SKM-1 treated with dmso at 0.1 percent for 144 hours (cell line): ENCODE measurements around the gene RNF207.

Source experiments
- DNase-seq: peaks from one replicate; lab custom pipeline; 2025; ENCODE audit not compliant: unreplicated experiment; lab: John Stamatoyannopoulos, UW

RNF207 gene

DNA sequence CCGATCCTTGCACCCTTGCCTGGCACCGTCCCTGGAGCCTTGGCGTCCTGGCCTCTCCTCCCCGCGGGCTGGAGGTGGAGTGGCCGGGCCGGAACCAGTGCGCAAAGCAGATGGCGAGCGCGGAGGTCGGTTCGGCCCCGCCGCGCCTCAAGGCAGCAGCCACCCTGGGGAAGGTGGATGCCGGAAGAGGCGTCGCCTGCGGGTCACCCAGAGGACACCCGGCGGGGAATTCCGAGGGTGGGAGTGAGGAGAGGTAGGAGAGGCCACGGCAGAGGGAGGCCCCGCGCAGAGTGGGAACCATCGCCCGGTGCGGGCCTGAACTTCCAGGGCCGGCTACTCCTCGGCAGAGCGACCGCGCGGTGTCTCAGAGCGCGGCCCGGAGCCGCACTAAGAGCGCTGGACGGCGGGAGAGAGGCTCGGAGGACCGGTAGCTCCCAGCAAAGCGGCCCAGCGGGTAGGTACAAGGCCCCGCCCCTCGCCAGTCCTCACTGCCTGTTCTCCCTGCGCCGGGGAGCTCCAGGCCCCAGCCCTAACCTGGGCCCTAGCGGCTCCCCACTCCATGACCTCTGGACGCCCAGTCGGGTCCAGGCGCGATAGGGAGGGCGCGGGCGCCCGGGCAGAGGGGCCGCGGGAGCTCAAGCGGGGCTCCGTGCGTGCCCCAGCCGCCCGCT, at the start of gene RNF207:
RNF207 (plus strand) TSS at position 271 of the 671 bp plus-strand sequence. CDS start 417 bp downstream, outside the sequence.
- DNase-seq = no peak

GRCh38 chr1:6157132-6157527, 48.8 kb upstream of the RNF207 start:
- no peak for DNase-seq

- no peak for DNase-seq
These were observed 48.3 kb upstream of the RNF207 start for GRCh38 chr1:6157528-6158174.

GRCh38 chr1:6158181-6158580, 47.7 kb upstream of the RNF207 start:
- DNase-seq = no peak

GRCh38 chr1:6162341-6162740, 43.6 kb upstream of the RNF207 start:
- no peak for DNase-seq

GRCh38 chr1:6162773-6163172, 43.1 kb upstream of the RNF207 start:
- DNase-seq = no peak

GRCh38 chr1:6163191-6163972, 42.5 kb upstream of the RNF207 start:
- no peak for DNase-seq

- DNase-seq = no peak
These were observed 41.8 kb upstream of the RNF207 start for GRCh38 chr1:6163973-6164617.

DNA sequence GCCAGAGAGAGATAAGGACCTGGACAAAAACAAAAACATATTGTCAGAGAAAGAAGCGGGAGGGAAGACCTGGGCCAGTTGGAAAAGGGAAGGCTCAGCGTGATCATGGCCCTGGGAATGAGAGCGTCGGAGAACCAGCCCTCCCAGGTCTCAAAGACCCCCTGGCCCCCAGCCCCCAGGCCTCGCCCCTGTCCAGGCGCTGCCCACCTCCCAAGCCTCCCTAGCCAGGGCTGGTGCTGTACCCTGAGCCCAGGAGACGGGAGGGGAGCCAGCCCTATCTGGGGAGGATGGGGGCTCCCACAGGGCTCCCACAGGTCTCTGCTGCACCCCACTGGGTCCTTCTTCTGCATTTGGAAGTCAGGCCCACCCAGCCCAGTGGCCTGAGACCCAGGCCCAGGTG, 40.9 kb upstream of the RNF207 start:
- DNase-seq = no peak

DNA sequence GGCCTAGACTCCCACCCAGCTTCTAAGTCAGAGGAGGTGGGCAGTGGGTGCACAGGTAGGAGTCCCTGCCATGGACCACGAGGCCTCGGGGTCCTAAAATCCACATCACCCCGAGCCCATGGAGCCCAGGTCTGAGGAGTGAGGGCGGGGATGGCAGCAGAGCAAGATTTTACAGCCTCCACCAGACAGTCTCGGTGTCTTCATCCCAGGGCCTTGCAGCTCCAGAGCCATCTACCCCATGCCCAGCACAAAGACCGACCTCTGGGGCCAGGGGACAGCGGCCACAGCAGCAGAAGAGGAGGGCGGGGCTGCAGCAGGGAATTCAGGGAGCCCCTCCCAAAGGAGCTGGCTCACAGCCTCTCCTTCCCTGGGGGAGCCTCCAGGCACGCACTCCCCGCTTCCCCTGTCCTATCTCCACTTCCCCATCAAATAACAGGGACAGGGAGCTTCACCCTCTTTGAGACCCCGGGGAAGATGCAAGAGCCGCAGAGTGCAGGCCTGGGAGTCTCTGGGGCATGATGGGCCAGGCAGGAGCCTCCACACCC, 40.4 kb upstream of the RNF207 start:
- DNase-seq = no peak

DNA sequence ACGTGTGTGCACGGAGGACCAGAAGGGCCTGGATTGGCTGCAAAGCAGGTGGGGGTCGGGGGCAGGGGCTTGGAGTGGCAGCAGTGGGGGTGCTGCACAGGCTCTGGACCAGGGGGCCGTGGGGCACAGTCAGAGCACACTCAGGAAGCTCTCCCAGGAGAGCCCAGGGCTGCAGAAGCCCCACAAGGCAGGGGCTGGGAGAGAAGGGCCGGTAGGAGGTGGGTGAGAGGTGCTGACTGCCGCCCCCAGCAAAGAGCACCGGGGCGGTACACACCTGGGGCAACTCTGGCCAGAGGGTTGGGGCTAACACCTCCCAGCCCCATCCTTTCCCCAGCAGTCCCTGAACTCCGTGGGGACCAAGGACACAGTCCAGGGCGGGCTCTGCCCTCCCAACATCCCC, 39.7 kb upstream of the RNF207 start:
- no peak for DNase-seq

DNA sequence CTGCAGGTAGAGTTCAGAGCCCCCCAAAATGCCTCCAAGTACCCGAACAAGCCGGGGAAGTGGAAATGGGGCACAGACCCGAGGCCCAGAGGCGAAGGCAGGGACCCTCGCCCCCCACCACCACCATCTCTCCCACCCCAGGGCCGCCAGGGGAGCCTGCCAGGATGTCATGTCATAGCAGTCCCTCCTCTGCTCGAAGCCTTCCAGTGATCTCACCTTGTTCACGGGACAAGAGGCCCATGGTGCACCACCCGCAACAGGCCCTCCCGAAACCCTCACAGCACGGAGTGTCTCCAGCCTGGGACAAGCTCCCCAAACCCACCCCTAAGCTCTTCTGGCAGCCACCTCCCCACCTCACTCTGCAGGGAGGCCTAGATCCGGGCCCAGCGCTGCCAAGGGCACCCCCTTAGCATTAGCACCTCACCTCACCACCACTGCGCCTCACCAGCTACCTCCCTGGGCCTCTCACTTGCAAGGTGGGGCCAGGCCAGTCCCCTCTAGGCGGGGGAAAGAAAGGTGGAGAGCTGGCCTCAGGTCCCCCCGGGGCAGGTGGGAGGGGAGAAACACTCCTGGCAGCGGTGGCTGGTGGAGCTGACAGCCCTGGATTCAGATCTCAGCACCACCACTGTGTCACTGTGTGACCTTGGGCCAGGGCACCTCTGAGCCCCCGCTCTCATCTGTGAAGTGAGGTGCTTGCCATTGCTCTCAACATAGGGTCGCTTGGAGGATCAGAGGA, 39.1 kb upstream of the RNF207 start:
- no peak for DNase-seq

DNA sequence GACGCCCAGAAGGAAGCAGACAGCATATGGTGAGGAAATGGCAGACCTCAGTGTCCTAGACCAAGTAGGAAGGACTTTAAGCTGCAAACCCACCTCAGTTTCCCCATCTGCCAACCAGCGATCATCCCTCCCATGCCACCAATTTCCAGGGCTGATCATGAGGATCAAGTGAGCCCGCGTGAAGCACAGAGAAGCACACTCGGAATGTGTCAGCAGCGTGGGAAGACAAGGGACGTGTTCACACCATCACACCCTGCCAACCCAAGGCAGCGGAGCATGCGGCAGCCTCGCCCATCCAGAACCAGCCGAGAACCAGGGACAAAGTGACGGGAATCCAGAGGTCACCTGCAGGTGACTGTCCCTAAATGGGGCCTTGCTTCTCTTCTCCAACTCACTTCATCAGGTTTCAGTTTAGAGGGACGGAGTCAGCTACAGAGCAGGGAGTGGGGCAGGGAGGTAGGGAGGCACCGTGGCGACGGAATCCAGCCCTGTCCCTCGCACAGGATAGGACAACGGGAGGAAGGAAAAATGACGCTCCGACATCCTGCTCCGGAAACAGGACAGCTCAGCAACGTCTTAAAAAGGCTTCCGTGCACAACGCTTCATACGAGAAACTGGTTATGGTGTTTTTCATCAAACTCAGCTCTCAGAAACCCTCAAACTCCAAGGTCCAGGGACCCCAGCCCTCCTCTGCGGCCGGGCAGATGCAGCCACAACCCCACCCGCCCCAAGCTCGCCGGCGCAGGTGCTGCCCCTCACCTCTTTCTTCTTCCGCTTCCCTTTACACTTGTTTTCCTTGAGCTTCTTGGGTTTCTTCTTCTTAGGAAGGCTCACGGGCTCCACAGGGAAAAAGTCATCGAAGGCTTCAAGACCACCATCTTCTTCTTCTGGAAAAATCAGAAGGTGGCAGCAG, 38.3 kb upstream of the RNF207 start:
- DNase-seq = no peak

DNA sequence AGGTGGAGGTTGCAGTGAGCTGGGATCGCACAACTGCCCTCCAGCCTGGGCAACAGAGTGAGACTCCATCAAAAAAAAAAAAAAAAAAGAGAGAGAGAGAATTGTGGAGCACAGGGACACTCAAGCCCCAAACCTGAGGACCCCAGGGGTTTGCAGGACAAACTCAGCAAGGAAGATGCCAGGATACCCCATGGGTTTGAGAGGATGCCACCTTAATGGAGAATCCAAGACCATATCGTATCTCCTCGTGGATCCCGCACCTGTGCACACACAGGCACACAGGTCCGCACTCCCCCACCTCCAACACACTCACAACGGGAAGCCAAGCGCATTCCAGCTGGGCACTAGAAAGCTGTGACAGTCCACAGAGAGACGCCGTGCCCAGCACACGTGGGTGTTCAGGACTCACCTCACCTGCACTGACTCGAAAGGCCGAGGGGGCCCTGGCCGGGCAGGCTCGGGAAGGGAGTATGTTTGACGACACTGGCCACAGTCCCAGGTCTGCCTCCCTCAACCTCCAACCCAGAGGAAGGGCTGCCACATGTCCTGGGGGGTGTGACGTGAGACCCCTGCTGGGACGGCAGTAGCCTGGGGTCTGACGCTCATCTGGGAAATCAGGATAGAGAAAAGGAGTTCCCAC, 36.9 kb upstream of the RNF207 start:
- no peak for DNase-seq

GRCh38 chr1:6170116-6170741, 35.7 kb upstream of the RNF207 start:
- DNase-seq = no peak

DNA sequence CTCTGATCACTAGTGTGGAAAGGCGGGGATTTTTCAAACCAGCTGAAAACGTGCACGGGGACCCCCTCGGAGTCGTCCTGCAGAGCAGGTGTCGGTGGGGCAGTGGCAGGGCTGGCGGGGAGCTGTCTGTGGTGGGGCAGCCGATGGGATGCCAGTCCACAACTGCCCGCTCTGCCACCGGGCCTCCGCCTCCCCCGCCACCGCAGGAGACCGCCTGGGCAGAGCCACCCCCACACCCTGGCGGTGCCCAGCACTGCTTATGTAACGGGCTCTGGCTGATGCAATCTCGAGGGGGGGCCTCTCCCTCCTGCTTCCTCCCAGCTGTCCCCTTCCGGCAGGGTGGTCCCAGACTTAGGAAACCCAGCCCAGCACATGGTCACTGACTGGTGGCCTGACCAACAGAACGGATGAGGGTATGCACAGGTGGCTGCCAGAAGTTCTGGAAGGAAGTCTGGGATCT, 35.1 kb upstream of the RNF207 start:
- no peak for DNase-seq

GRCh38 chr1:6171548-6172124, 34.3 kb upstream of the RNF207 start:
- no peak for DNase-seq

- DNase-seq = no peak
These were observed 33.4 kb upstream of the RNF207 start for GRCh38 chr1:6172549-6172948.
